Esophagus squamous epithelium (tissue), 5 donors: ENCODE measurements around the gene PLA2G2D. TPM values are rescaled to one million over a fixed set of nuclear protein-coding genes. Genes with fewer than 3 reads are reported as not detected.

ENCODE experiments used
- DNase-seq: peaks from one replicate; lab custom pipeline; 2025; lab: John Stamatoyannopoulos, UW
- H3K27ac ChIP-seq, 4 donors: fragments of 200-600 bp; sonication (generic); one replicate each; pipeline ENCODE4 v1.5.1; 2016 to 2019; ENCODE audit warnings: mild to moderate bottlenecking in 1 of 4
- H3K27me3 ChIP-seq, 4 donors: fragments of 200-600 bp; sonication (generic); 1 replicate in 3 of 4; 2 replicates in 1 of 4; pipeline versions ENCODE4 v1.5.1 to v1.6.0; 2017 to 2021; ENCODE audit warnings: antibody characterized with exemption in 1 of 4
- H3K36me3 ChIP-seq, 3 donors: fragments of 200-600 bp; sonication (generic); one replicate each; pipeline ENCODE4 v1.5.1; 2016 to 2019
- H3K4me1 ChIP-seq, 3 donors: fragments of 200-600 bp; sonication (generic); one replicate each; pipeline ENCODE4 v1.5.1; 2017 to 2019
- H3K4me3 ChIP-seq, 4 donors: fragments of 200-600 bp; sonication (generic); 1 replicate in 3 of 4; 2 replicates in 1 of 4; pipeline ENCODE4 v1.5.1; 2016 to 2019; ENCODE audit warnings: mild to moderate bottlenecking in 2 of 4, moderate library complexity in 1 of 4
- H3K9me3 ChIP-seq, 3 donors: fragments of 200-600 bp; sonication (generic); one replicate each; pipeline ENCODE4 v1.5.1; 2016 to 2019
- POLR2A ChIP-seq, 4 donors: fragments of 450-650 bp; IDR thresholded peaks; one replicate each; pipeline ENCODE4 v1.6.1; 2017; ENCODE audit warnings: antibody characterized with exemption in 4 of 4, mild to moderate bottlenecking in 4 of 4, moderate library complexity in 3 of 4
- WGBS, 2 donors: methylation state at CpG; one replicate each; pipeline ENCODE4 v1.1.5; 2018; 5-methylcytosine and 5-hydroxymethylcytosine counted together
- intact Hi-C: fragments of 100-400 bp; cut with DNase I; formaldehyde crosslinking; loops from one replicate; pipeline ENCODE4 v1.15.0; 2022
- total RNA-seq, 4 donors: library from RNA; depleted of rRNA; stranded (reverse); fragments of >200 nt; gene quantifications; one replicate each; pipeline ENCODE4 v1.1.0, GENCODE V29; 2016
- TF ChIP-seq, protein P1 (sequence below), 6 experiments: fragments of 450-650 bp in 4 of 6; fragments of 200-600 bp in 2 of 6; sonication (generic) in 2 of 6; IDR thresholded peaks; one replicate each; pipeline ENCODE4 v1.5.1; 2016 to 2019; ENCODE audit warnings: antibody characterized with exemption in 6 of 6, mild to moderate bottlenecking in 4 of 6, moderate library complexity in 4 of 6
- donor health status: DM: yes; HTN: yes; CAD: no.

The PLA2G2D gene
- total RNA-seq, 4 donors from 2014 or later: 0.19 TPM; not detected in 3

GRCh38 chr1:20089328-20090077 is 29.8 kb downstream of the PLA2G2D start:
- 72 to 75% methylated on average over 10 to 14 of the region's 19 CpGs for WGBS, 2 donors
- intact Hi-C loops: no loop called here

GRCh38 chr1:20087668-20088067 is 31.7 kb downstream of the PLA2G2D start:
- intact Hi-C loops: no loop called here
- no peak for TF ChIP-seq POLR2A (IDR thresholded peaks at IDR 0.05)
- TF ChIP-seq, protein P1, sequence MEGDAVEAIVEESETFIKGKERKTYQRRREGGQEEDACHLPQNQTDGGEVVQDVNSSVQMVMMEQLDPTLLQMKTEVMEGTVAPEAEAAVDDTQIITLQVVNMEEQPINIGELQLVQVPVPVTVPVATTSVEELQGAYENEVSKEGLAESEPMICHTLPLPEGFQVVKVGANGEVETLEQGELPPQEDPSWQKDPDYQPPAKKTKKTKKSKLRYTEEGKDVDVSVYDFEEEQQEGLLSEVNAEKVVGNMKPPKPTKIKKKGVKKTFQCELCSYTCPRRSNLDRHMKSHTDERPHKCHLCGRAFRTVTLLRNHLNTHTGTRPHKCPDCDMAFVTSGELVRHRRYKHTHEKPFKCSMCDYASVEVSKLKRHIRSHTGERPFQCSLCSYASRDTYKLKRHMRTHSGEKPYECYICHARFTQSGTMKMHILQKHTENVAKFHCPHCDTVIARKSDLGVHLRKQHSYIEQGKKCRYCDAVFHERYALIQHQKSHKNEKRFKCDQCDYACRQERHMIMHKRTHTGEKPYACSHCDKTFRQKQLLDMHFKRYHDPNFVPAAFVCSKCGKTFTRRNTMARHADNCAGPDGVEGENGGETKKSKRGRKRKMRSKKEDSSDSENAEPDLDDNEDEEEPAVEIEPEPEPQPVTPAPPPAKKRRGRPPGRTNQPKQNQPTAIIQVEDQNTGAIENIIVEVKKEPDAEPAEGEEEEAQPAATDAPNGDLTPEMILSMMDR (IDR thresholded peaks at IDR 0.05): peak in 1 of 6 experiments; percentile 14
- Histone ChIP-seq H3K4me3 (no peak overlapping the region), H3K4me1 (no peaks in the 10 kb centered on the region), H3K27ac (no peak overlapping the region), H3K36me3 (no peaks in the 10 kb centered on the region), H3K9me3 (no peaks in the 10 kb centered on the region), H3K27me3 (peaks cover 0 to 18% (median 0%) of the 10 kb centered on the region in 4 donors)
- 56 to 57% methylated on average over 4 of the region's 4 CpGs for WGBS, 2 donors
- DNase-seq: no peak

More at GRCh38 chr1:20089328-20090077, 29.8 kb downstream of the PLA2G2D start:
- H3K4me1 ChIP-seq: peaks cover 0 to 13% (median 11%) of the 10 kb centered on the region in 3 donors
- no peak overlapping the region for H3K27ac ChIP-seq
- TF ChIP-seq, protein P1 (IDR thresholded peaks at IDR 0.05): no peak
- H3K27me3 ChIP-seq: peaks cover 0 to 18% (median 0%) of the 10 kb centered on the region in 4 donors
- no peak overlapping the region for H3K4me3 ChIP-seq
- H3K36me3 ChIP-seq: no peaks in the 10 kb centered on the region
- H3K9me3 ChIP-seq: no peaks in the 10 kb centered on the region
- DNase-seq: no peak

DNA sequence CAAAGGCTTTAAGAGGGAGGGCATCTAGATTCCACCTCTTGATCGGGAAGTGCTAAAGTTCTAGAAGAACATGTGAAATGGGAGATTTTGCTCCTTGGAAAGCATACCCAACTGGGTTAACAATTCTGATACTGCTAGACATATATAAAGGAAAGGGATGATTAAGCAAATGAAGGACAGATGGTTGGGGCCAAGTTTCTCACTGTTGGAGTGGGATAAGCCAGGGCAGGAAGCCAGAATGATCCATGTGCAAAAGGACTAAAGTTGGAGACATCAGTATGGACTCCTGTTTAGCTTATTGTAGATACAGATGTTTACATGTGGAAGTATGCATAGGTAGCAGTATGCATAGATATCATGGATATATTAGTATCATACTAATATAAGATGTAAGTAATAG is 32.5 kb downstream of the PLA2G2D start:
- Histone ChIP-seq H3K36me3 (no peaks in the 10 kb centered on the region), H3K27me3 (peaks cover 0 to 10% (median 0%) of the 10 kb centered on the region in 4 donors), H3K27ac (no peak overlapping the region), H3K9me3 (no peaks in the 10 kb centered on the region), H3K4me1 (no peaks in the 10 kb centered on the region), H3K4me3 (no peak overlapping the region)
- intact Hi-C loops: no loop called here
- 83 to 88% methylated on average over 1 of the region's 1 CpG for whole genome bisulfite sequencing, 2 donors
- no peak for DNase-seq
- TF ChIP-seq, protein P1 (IDR thresholded peaks at IDR 0.05): no peak
- no peak for TF ChIP-seq POLR2A (IDR thresholded peaks at IDR 0.05)

DNA sequence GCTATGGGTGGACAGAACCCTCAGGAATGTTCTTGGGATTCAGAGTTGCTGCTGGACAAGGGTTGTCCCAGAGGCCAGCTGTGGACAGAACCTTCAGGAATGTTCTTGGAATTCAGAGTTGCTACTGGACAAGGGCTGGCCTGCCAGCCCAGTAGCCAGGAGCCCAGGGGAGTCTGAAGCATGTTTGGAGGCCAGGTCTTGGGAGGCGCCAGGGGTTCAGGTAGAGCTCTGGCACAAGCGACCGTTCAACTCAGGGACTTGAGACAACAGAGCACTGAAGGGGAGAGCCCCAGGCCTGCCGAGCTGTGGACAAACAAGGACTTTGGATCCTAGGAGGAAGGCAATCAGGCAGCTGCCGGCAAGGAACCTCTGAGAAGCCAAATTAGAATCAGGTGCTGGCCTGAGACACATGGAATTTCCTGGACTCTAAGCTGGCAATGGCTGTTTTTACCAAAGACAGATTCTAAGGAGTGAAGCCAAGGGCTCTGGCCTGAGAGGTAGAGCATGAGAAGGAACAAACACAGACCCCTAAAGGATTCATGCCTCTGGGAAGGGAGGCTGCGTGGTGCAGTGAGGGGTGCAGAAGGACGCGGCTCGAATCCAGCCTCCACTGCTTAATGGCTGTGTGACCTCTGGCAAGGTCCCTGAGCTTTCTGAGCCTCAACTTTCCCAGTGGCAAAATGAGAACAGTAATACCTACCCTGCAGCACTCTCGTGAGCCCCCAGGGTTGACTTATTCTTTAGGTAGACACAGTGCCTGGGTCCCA is 36.0 kb downstream of the PLA2G2D start:
- intact Hi-C loops: no loop called here
- TF ChIP-seq, protein P1 (IDR thresholded peaks at IDR 0.05): no peak
- TF ChIP-seq POLR2A (IDR thresholded peaks at IDR 0.05): no peak
- no peaks in the 10 kb centered on the region for H3K9me3 ChIP-seq
- no peaks in the 10 kb centered on the region for H3K27me3 ChIP-seq
- no peak overlapping the region for H3K27ac ChIP-seq
- no peaks in the 10 kb centered on the region for H3K4me1 ChIP-seq
- H3K4me3 ChIP-seq: no peak overlapping the region
- no peaks in the 10 kb centered on the region for H3K36me3 ChIP-seq
- no peak for DNase-seq
- WGBS, 2 donors: 82 to 91% methylated on average over 10 of the region's 10 CpGs

- no peak for TF ChIP-seq POLR2A (IDR thresholded peaks at IDR 0.05)
- TF ChIP-seq, protein P1 (IDR thresholded peaks at IDR 0.05): no peak
- Histone ChIP-seq H3K4me1 (no peaks in the 10 kb centered on the region), H3K27me3 (peaks cover 0 to 3% (median 0%) of the 10 kb centered on the region in 4 donors), H3K9me3 (no peaks in the 10 kb centered on the region), H3K27ac (no peak overlapping the region), H3K4me3 (no peak overlapping the region), H3K36me3 (no peaks in the 10 kb centered on the region)
- no peak for DNase-seq
- intact Hi-C loops: no loop called here
- 58 to 61% methylated on average over 2 of the region's 2 CpGs for WGBS, 2 donors
These were observed 36.6 kb downstream of the PLA2G2D start for GRCh38 chr1:20082772-20083171.
